Head of caudate nucleus (tissue), 42 donors: ENCODE results near the gene PCDH7.

ENCODE experiments used
- DNase-seq, 42 donors: peaks; one replicate each; pipeline versions ENCODE4 v3.0.0 to v3.0.0-alpha.2; 2020 to 2021; ENCODE audit warnings: mixed read lengths in 7 of 42
- intact Hi-C: fragments of 100-400 bp; cut with DNase I; formaldehyde crosslinking; loops from one replicate; pipeline ENCODE4 v1.15.0; 2022

The PCDH7 gene

GRCh38 chr4:30770812-30771211 is 50.6 kb downstream of the PCDH7 start:
- intact Hi-C loops, result no loop called here

GRCh38 chr4:30776451-30776850 is 56.3 kb downstream of the PCDH7 start:
- intact Hi-C loops, result no loop called here
- DNase-seq, result no peak

More at GRCh38 chr4:30770812-30771211, 50.6 kb downstream of the PCDH7 start:
- no peak for DNase-seq

- intact Hi-C loops, result no loop called here
- DNase-seq, result no peak
These were observed 56.8 kb downstream of the PCDH7 start for GRCh38 chr4:30776921-30777415.
